NCI-H226 (cell line): ENCODE data around the gene SPPL3.

Source experiments
- DNase-seq: peaks from one replicate; pipeline ENCODE4 v3.0.0-alpha.2; 2015

Gene SPPL3

GRCh38 chr12:120872487-120872886 is 31.7 kb downstream of the SPPL3 start:
- DNase-seq: no peak

- DNase-seq: no peak
Measured at GRCh38 chr12:120870415-120870814, 33.7 kb downstream of the SPPL3 start.

- no peak for DNase-seq
Measured at GRCh38 chr12:120869376-120869775, 34.8 kb downstream of the SPPL3 start.

GRCh38 chr12:120866108-120866507 is 38.0 kb downstream of the SPPL3 start:
- DNase-seq: peak; percentile 59

GRCh38 chr12:120865098-120865497 is 39.1 kb downstream of the SPPL3 start:
- no peak for DNase-seq

GRCh38 chr12:120862664-120863063 is 41.5 kb downstream of the SPPL3 start:
- no peak for DNase-seq

GRCh38 chr12:120861074-120861795 is 42.9 kb downstream of the SPPL3 start:
- peak; percentile 89 for DNase-seq

- DNase-seq: no peak
Measured at GRCh38 chr12:120858306-120859088, 45.7 kb downstream of the SPPL3 start.

- DNase-seq: no peak
Measured at GRCh38 chr12:120856980-120857379, 47.2 kb downstream of the SPPL3 start.

- no peak for DNase-seq
Measured at GRCh38 chr12:120855823-120856588, 48.2 kb downstream of the SPPL3 start.

- DNase-seq: no peak
Measured at GRCh38 chr12:120854804-120855203, 49.4 kb downstream of the SPPL3 start.

GRCh38 chr12:120853188-120853587 is 51.0 kb downstream of the SPPL3 start:
- DNase-seq: no peak

GRCh38 chr12:120851944-120852343 is 52.2 kb downstream of the SPPL3 start:
- no peak for DNase-seq

- DNase-seq: no peak
Measured at GRCh38 chr12:120851444-120851843, 52.7 kb downstream of the SPPL3 start.

GRCh38 chr12:120849765-120850164 is 54.4 kb downstream of the SPPL3 start:
- peak; percentile 77 for DNase-seq

- no peak for DNase-seq
Measured at GRCh38 chr12:120847814-120848213, 56.3 kb downstream of the SPPL3 start.

- no peak for DNase-seq
Measured at GRCh38 chr12:120847392-120847791, 56.8 kb downstream of the SPPL3 start.

GRCh38 chr12:120846721-120847120 is 57.4 kb downstream of the SPPL3 start:
- no peak for DNase-seq

- no peak for DNase-seq
Measured at GRCh38 chr12:120845696-120846095, 58.5 kb downstream of the SPPL3 start.

- no peak for DNase-seq
Measured at GRCh38 chr12:120844768-120845449, 59.2 kb downstream of the SPPL3 start.

- no peak for DNase-seq
Measured at GRCh38 chr12:120844297-120844696, 59.9 kb downstream of the SPPL3 start.

- no peak for DNase-seq
Measured at GRCh38 chr12:120843472-120843871, 60.7 kb downstream of the SPPL3 start.

GRCh38 chr12:120842595-120842994 is 61.6 kb downstream of the SPPL3 start:
- no peak for DNase-seq
